HepG2 (cell line): ENCODE results near the gene CCL23. TPM values are rescaled to one million over a fixed set of nuclear protein-coding genes. Genes with fewer than 3 reads are reported as not detected.

Experiments
- BATF2 ChIP-seq: sonication (generic); formaldehyde crosslinking; IDR thresholded peaks from 2 replicates; pipeline ENCODE4 v1.8.0; 2022; ENCODE audit warnings: mild to moderate bottlenecking, missing genetic modification reagents, moderate library complexity
- CBFB ChIP-seq: sonication (generic); formaldehyde crosslinking; IDR thresholded peaks from 2 replicates; pipeline ENCODE4 v1.4.0; 2020; ENCODE audit warnings: missing genetic modification reagents
- CEBPZ ChIP-seq: IDR thresholded peaks from 2 replicates; pipeline ENCODE4 v1.6.1; 2012; ENCODE audit warnings: low read length, improper control_type of control experiment
- ERF ChIP-seq: IDR thresholded peaks from 2 replicates; pipeline ENCODE4 v1.6.1; 2018; ENCODE audit warnings: missing biosample characterization, missing genetic modification reagents
- FLYWCH1 ChIP-seq: sonication (generic); formaldehyde crosslinking; IDR thresholded peaks from 2 replicates; pipeline ENCODE4 v1.8.1; 2023; ENCODE audit warnings: mild to moderate bottlenecking, missing genetic modification reagents
- POLR2A ChIP-seq, 2 experiments: IDR thresholded peaks; 2 replicates each; pipeline ENCODE4 v1.6.1; 2011; ENCODE audit warnings: low read depth in 2 of 2, low read length in 2 of 2, mild to moderate bottlenecking in 1 of 2, moderate library complexity in 1 of 2; ENCODE audit not compliant: insufficient read depth in 1 of 2
- REST ChIP-seq, 2 experiments: IDR thresholded peaks; 2 replicates each; pipeline ENCODE4 v1.6.1; 2011 to 2012; ENCODE audit warnings: low read length in 2 of 2, borderline replicate concordance in 1 of 2, low read depth in 1 of 2, mild to moderate bottlenecking in 1 of 2, moderate library complexity in 1 of 2
- STAT6 ChIP-seq: sonication (generic); formaldehyde crosslinking; IDR thresholded peaks from 2 replicates; pipeline ENCODE4 v1.4.0; 2020; ENCODE audit warnings: missing genetic modification reagents, mild to moderate bottlenecking, borderline replicate concordance
- YEATS4 ChIP-seq: sonication (generic); formaldehyde crosslinking; IDR thresholded peaks from 2 replicates; pipeline ENCODE4 v1.4.0; 2020; ENCODE audit warnings: missing genetic modification reagents, borderline replicate concordance
- ZFP82 ChIP-seq: sonication (generic); formaldehyde crosslinking; IDR thresholded peaks from 2 replicates; pipeline ENCODE4 v1.5.1; 2020; ENCODE audit warnings: mild to moderate bottlenecking, missing genetic modification reagents, borderline replicate concordance
- ZNF12 ChIP-seq: sonication (generic); formaldehyde crosslinking; IDR thresholded peaks from 2 replicates; pipeline ENCODE4 v1.5.0; 2020; ENCODE audit warnings: missing genetic modification reagents
- ZNF121 ChIP-seq: sonication (generic); formaldehyde crosslinking; IDR thresholded peaks from 2 replicates; pipeline ENCODE4 v1.5.0; 2020; ENCODE audit warnings: mild to moderate bottlenecking, missing genetic modification reagents
- ZNF326 ChIP-seq: sonication (generic); formaldehyde crosslinking; IDR thresholded peaks from 2 replicates; pipeline ENCODE4 v1.4.0; 2020; ENCODE audit warnings: missing genetic modification reagents, borderline replicate concordance
- ZNF567 ChIP-seq: sonication (generic); formaldehyde crosslinking; IDR thresholded peaks from 2 replicates; pipeline ENCODE4 v1.8.1; 2023; ENCODE audit warnings: mild to moderate bottlenecking, missing genetic modification reagents, borderline replicate concordance
- ZNF577 ChIP-seq: sonication (generic); formaldehyde crosslinking; IDR thresholded peaks from 2 replicates; pipeline ENCODE4 v1.4.0; 2020; ENCODE audit warnings: mild to moderate bottlenecking, low read depth, missing genetic modification reagents, borderline replicate concordance
- ZNF644 ChIP-seq: IDR thresholded peaks from 2 replicates; pipeline ENCODE4 v1.6.1; 2016; ENCODE audit warnings: low read depth
- ZNF773 ChIP-seq: sonication (generic); formaldehyde crosslinking; IDR thresholded peaks from 2 replicates; pipeline ENCODE4 v1.4.0; 2020; ENCODE audit warnings: missing genetic modification reagents, borderline replicate concordance
- ZNF816 ChIP-seq: sonication (generic); formaldehyde crosslinking; IDR thresholded peaks from 2 replicates; pipeline ENCODE4 v1.8.0; 2022; ENCODE audit warnings: missing genetic modification reagents, mild to moderate bottlenecking, borderline replicate concordance
- polyA plus RNA-seq, 8 experiments: library from polyadenylated mRNA; depleted of rRNA in 3 of 8; stranded (reverse) in 7 of 8; unstranded in 1 of 8; fragments of >200 nt; fragmentation: Illumina TruSeq in 4 of 8; extraction: Trizol in 4 of 8; gene quantifications; 2 replicates each; pipeline versions ENCODE4 v1.2.1 to v1.2.3, GENCODE V29; 2011 to 2016; ENCODE audit warnings: low read depth in 4 of 8, missing spikeins in 1 of 8, mixed read lengths in 1 of 8; ENCODE audit not compliant: insufficient read depth in 1 of 8
- total RNA-seq, 5 experiments: library from RNA; depleted of rRNA; stranded (reverse); fragments of >200 nt; fragmentation: Illumina TruSeq; extraction: Trizol; gene quantifications; 2 replicates each; pipeline ENCODE4 v1.2.3, GENCODE V29; 2016; ENCODE audit warnings: low read depth in 1 of 5

The CCL23 gene
- total and polyA plus RNA-seq, 2 of the 13 experiments (the other 11 are each of a cell fraction or from before 2014, with no cell fraction given) = not detected

GRCh38 chr17:35973333-35974260 is 44.2 kb downstream of the CCL23 start (continued):
- peak; percentile 87 for TF ChIP-seq ZNF12 (CRISPR knock-in tag)
- TF ChIP-seq ZNF326 = no peak
- 0 out of 4 replicates have a peak, but pooled peaks have one; percentile 29 to 40 for TF ChIP-seq POLR2A (IDR thresholded peaks at IDR 0.05; ENCODE audit: insufficient read depth in 1 of 2, low read depth in 2 of 2, low read length in 2 of 2)
- no peak for TF ChIP-seq CEBPZ
- no peak for TF ChIP-seq ZNF577 (CRISPR knock-in tag)
- TF ChIP-seq ZNF773 (CRISPR knock-in tag) = no peak
- TF ChIP-seq ZNF644 (CRISPR knock-in tag) = peak; percentile 59
- TF ChIP-seq CBFB (CRISPR knock-in tag) = peak; percentile 92
- peak; percentile 40; the same call in 1 of the 2 replicates for TF ChIP-seq YEATS4 (CRISPR knock-in tag)
- peak in 1 of 2 experiments; percentile 84; a peak in 2 of 4 replicates for TF ChIP-seq REST (IDR thresholded peaks at IDR 0.05; ENCODE audit: borderline replicate concordance in 1 of 2, low read depth in 1 of 2, low read length in 2 of 2)
- TF ChIP-seq ZNF121 (CRISPR knock-in tag) = peak; percentile 43
- no peak for TF ChIP-seq BATF2 (CRISPR knock-in tag)
- peak; percentile 85 for TF ChIP-seq ERF (CRISPR knock-in tag)
- peak; percentile 95 for TF ChIP-seq STAT6 (CRISPR knock-in tag)
- no peak for TF ChIP-seq FLYWCH1 (CRISPR knock-in tag)
- TF ChIP-seq ZNF816 (CRISPR knock-in tag) = no peak; the same call in 1 of the 2 replicates
- TF ChIP-seq ZFP82 (CRISPR knock-in tag) = no peak
- no peak for TF ChIP-seq ZNF567
